GM18858 (cell line): ENCODE data around the gene DHX40.
"Not testable (repeated sequence)": the region's sequence is repeated elsewhere in the genome, so short reads cannot be mapped to it uniquely, and the experiment has no call there.

ENCODE experiments used
- ATAC-seq: cut with Tn5 transposase; IDR thresholded peaks from one replicate; pipeline ENCODE4 v1.9.1; 2021; ENCODE audit not compliant: unreplicated experiment

The DHX40 gene

DNA sequence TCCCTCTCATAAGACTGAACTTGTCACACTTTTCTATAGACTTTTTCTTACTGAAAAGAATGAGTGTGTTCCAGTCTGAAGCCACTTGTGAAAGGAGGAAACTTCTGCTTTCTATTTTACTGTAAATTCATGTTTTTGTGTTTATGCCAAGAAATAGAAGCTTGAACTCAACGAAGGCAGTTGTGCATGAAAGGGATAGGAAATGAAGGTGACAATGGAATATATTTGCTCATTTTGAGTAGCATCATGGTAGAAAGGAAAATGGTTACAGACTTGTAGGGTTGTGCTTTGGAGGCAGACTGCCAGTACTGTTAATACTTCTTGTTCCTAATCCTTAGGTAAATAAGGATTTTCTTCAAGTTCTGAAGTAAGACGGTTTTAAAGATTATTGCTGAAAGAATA lies 62.4 kb downstream of the DHX40 start:
- peak; percentile 38 for ATAC-seq

DNA sequence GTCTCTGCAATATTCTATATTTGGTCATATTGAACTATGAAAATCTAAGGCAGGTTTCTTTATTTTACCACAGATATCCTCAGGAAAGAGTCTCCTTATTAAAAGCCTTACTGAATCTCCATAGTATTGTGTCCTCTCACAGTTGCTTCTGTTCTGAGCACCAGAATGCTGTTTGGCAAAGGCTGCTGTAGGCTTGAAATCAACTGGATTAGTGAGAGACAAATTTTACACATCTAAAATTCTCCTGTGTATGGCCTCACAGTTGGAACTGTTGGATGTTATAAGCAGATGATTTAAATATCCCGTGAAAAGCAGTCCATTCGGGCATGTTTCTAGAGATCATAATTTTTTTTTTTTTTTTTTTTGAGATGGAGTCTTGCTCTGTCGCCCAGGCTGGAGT lies 63.8 kb downstream of the DHX40 start:
- ATAC-seq, result no peak

GRCh38 chr17:59631276-59631675 lies 65.9 kb downstream of the DHX40 start:
- no peak for ATAC-seq

- no peak for ATAC-seq
Measured at GRCh38 chr17:59632398-59632797, 67.0 kb downstream of the DHX40 start.

DNA sequence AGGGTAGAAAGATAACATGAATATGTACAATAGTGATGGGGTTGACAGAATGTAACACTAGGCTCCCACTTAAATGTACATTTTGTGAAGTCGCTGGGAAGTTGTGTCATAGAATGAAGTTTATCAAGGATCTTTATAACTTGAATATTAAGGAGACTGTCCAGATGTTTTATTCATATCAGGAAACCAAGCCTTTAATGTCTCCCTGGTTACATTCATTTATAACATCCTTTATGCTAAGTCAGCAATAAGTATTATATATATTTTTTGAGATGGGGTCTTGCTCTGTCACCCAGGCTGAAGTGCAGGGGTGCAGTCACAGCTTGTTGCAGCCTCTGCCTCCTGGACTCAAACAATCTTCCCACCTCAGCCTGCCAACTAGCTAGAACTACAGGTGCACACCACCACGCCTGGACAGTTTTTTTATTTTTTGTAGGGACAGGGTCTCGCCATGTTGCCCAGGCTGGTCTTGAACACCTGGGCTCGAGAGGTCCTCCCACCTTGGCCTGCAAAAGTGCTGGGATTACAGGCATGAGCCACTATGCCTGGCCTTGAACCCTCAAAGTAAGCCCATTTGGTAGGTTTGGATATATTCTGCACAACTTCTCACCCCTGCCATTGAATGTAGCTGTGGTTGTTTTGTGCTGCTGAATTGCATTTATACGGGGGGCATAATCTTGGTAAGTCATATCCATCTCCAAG lies 68.4 kb downstream of the DHX40 start:
- no peak for ATAC-seq

GRCh38 chr17:59634632-59635541 lies 69.5 kb downstream of the DHX40 start:
- ATAC-seq, result no peak

DNA sequence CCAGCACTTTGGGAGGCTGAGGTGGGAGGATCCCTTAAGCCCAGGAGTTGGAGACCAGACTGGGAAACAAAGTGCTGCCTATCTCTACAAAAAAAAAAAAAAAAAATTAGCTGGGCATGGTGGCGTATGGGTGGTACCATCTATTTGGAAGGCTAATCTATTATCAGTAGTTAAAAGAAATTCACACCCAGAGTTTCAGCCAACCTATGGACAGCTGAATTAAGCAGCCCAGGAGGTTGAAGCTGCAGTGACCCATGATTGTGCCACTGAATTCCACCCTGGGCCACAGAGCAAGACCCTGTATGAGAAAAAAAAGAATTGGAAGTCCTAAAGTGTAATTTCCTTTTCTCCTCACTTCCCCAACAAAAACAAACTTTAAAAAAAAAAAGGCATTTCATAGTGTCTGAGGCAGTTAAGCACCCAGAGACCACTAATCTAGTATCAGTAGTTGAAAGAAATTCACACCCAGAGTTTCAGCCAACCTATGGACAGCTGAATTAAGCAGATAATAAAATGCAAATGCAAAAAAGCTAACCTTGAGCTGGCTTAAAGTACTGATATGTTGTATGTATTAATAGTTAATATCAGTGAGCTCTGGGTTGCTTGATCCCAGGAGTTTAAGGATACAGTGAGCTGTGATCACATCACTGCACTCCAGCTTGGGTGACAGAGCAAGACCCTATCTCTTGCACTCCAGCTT lies 72.4 kb downstream of the DHX40 start:
- ATAC-seq, result no peak

DNA sequence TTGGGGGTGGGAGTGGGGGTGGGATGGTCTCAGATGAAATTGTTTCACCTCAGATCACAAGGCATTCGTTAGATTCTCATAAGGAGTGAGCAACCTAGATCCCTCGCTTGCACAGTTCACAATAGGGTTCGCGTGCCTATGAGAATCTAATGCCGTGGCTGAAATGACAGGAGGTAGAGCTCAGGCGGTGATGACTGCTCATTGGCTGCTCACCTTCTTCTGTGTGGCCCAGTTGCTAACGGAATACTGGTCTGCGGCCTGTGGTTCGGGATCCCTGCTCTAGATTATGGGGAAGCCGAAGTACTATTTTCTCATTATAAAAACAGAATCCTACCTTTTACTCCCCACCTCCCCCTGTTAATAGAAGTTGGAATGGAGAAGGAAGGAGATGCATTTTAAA lies 73.1 kb downstream of the DHX40 start:
- no peak for ATAC-seq

GRCh38 chr17:59641799-59642484 lies 76.5 kb downstream of the DHX40 start:
- ATAC-seq, result peak; percentile 85

DNA sequence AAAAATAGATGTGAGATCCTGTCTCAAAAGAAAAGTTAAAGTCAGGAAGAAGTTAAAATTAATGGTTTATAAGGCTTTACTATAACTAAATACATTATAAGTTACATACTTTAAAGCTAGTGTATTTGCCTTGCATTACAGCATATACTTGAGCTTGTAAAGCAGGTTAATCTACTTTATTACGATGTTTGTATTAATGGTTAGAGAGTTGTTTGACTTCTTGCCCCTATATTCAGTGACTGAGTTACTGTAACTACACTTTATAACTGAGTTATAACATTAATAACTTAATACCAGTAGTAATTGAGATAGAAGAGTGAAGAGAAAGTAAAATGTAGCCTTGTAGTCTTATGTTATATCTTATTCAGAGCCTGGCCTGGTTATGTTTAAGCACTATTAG lies 77.2 kb downstream of the DHX40 start:
- no peak for ATAC-seq

GRCh38 chr17:59643159-59644140 lies 78.0 kb downstream of the DHX40 start:
- ATAC-seq, result no peak

DNA sequence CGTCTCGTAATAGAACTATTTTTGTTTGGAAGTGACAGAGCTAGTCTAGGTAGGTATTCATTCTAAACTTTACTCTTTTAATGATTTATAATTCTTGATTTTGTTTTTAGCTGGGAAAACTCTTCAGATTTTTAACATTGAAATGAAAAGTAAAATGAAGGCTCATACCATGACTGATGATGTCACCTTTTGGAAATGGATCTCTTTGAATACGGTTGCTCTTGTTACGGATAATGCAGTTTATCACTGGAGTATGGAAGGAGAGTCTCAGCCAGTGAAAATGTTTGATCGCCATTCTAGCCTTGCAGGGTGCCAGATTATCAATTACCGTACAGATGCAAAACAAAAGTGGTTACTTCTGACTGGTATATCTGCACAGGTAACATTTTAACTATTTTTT lies 81.9 kb downstream of the DHX40 start:
- no peak for ATAC-seq

DNA sequence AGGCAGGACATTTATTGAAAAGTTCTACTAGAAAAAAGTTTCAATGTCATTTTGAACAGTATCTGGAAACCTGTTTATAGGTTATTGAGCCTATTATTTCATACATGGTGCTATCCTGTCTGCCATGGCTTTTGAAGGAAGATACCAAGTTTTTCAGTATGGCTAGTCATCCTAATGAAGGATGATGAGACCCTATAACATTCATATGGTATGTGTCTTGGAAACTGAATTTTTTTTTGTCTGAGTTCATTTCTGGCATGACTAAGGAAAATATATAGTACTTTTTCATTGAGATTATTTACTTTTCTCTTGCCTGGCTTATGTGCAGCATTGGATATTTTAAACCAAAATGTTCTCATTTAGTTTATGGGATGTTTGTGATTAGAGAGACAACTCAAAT lies 84.5 kb downstream of the DHX40 start:
- ATAC-seq, result no peak

GRCh38 chr17:59650642-59651041 lies 85.2 kb downstream of the DHX40 start:
- no peak for ATAC-seq

- ATAC-seq, result no peak
Measured at GRCh38 chr17:59651346-59651745, 85.9 kb downstream of the DHX40 start.

GRCh38 chr17:59652119-59652518 lies 86.7 kb downstream of the DHX40 start:
- ATAC-seq, result no peak

GRCh38 chr17:59656624-59657023 lies 91.2 kb downstream of the DHX40 start:
- ATAC-seq, result not testable (repeated sequence)
